Breast epithelium (tissue), 3 donors: ENCODE data around the gene INSYN2B.

Experiments used
- POLR2A ChIP-seq: fragments of 450-650 bp; IDR thresholded peaks from one replicate; pipeline ENCODE4 v1.6.1; 2016; ENCODE audit warnings: antibody characterized with exemption, mild to moderate bottlenecking, moderate library complexity
- TF ChIP-seq, protein P1 (sequence below), 3 donors: fragments of 450-650 bp; IDR thresholded peaks; one replicate each; pipeline ENCODE4 v1.5.1; 2016 to 2017; ENCODE audit warnings: antibody characterized with exemption in 3 of 3, mild to moderate bottlenecking in 3 of 3, moderate library complexity in 3 of 3

DNA sequence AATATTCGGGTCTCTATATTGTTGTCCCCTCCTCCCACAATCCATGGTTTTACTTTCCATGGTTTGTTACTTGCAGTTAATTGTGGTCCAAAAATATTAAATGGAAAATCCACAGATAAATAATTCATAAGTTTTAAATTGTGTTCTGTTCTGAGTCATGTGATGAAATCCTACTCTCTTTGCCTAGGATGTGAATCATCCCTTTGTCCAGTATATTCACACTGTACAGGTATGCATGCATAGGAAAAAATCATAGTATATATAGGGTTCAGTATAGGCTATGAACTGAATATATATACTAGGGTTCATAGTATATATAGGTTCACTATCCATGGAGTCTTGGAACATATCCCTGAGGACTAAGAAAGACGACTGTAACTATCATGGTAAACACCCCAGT lies 19.6 kb downstream of the INSYN2B start:
- TF ChIP-seq, protein P1, sequence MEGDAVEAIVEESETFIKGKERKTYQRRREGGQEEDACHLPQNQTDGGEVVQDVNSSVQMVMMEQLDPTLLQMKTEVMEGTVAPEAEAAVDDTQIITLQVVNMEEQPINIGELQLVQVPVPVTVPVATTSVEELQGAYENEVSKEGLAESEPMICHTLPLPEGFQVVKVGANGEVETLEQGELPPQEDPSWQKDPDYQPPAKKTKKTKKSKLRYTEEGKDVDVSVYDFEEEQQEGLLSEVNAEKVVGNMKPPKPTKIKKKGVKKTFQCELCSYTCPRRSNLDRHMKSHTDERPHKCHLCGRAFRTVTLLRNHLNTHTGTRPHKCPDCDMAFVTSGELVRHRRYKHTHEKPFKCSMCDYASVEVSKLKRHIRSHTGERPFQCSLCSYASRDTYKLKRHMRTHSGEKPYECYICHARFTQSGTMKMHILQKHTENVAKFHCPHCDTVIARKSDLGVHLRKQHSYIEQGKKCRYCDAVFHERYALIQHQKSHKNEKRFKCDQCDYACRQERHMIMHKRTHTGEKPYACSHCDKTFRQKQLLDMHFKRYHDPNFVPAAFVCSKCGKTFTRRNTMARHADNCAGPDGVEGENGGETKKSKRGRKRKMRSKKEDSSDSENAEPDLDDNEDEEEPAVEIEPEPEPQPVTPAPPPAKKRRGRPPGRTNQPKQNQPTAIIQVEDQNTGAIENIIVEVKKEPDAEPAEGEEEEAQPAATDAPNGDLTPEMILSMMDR (IDR thresholded peaks at IDR 0.05) = no peak
- no peak for TF ChIP-seq POLR2A
